Measurements from ENCODE around the gene CPA1. TPM values are rescaled to one million over a fixed set of nuclear protein-coding genes. Genes with fewer than 3 reads are reported as not detected.

The CPA1 gene
- 1 to 10 TPM in 3 of 4 donors, under 1 TPM in 1; 0.52 to 4.6 (median 1.3) TPM for total RNA-seq
- polyA plus RNA-seq: 1 to 10 TPM in 1 of 3 donors, under 1 TPM in 2; 0.18 to 1.0 (median 0.56) TPM
- long read RNA-seq, donor 1: 0 reads
- long read RNA-seq, donor 2, partial matches to known transcripts: 1 of 1 reads
- long read RNA-seq, donor 2, other reads (novel, unspliced or antisense): 0 of 1 reads

- DNase-seq (no peak), ATAC-seq (peak; percentile 22 to 37 (median 29))
- no peaks in the 10 kb centered on the region for H3K9me3 ChIP-seq
- TF ChIP-seq CTCF (IDR thresholded peaks at IDR 0.05): no peak
- H3K27ac ChIP-seq: no peak within 1 kb of the TSS
- H3K36me3 ChIP-seq (ENCODE audit: insufficient read depth in 1 of 2, low read depth in 1 of 2): no peaks in the 10 kb centered on the region
- WGBS, 3 donors: 30 to 49% (median 39%) methylated on average over 20 of the region's 20 CpGs
- no peak within 1 kb of the TSS for H3K4me3 ChIP-seq
- no peaks in the 10 kb centered on the region for H3K27me3 ChIP-seq (ENCODE audit: insufficient read depth in 3 of 3, low read length in 2 of 3)
- H3K4me1 ChIP-seq: no peaks in the 10 kb centered on the region
- intact Hi-C loops (cut with DNase I): no loop called here
Observed at GRCh38 chr7:130379921-130380860, at the start of gene CPA1. Gene CPA1 (plus strand): TSS chr7:130380494. CDS start chr7:130380521, 27 bp downstream.

GRCh38 chr7:130332259-130333053, 47.8 kb upstream of the CPA1 start:
- 92 to 95% (median 93%) methylated on average over 4 of the region's 4 CpGs for WGBS, 3 donors
- intact Hi-C loops (cut with DNase I): no loop called here
- Histone ChIP-seq H3K4me3 (no peak overlapping the region), H3K36me3 (ENCODE audit: insufficient read depth in 1 of 2, low read depth in 1 of 2) (no peaks in the 10 kb centered on the region), H3K27me3 (ENCODE audit: insufficient read depth in 3 of 3, low read length in 2 of 3) (no peaks in the 10 kb centered on the region), H3K4me1 (no peaks in the 10 kb centered on the region), H3K9me3 (no peaks in the 10 kb centered on the region), H3K27ac (no peak overlapping the region)
- ATAC-seq (no peak), DNase-seq (no peak)
- TF ChIP-seq CTCF (IDR thresholded peaks at IDR 0.05): no peak

- Histone ChIP-seq H3K27ac (no peak overlapping the region), H3K9me3 (no peaks in the 10 kb centered on the region), H3K27me3 (ENCODE audit: insufficient read depth in 3 of 3, low read length in 2 of 3) (no peaks in the 10 kb centered on the region), H3K4me3 (no peak overlapping the region), H3K4me1 (no peaks in the 10 kb centered on the region), H3K36me3 (ENCODE audit: insufficient read depth in 1 of 2, low read depth in 1 of 2) (no peaks in the 10 kb centered on the region)
- intact Hi-C loops (cut with DNase I): no loop called here
- 83 to 90% (median 88%) methylated on average over 2 of the region's 2 CpGs for whole genome bisulfite sequencing, 3 donors
- no peak for TF ChIP-seq CTCF (IDR thresholded peaks at IDR 0.05)
- DNase-seq (no peak), ATAC-seq (no peak)
Observed at GRCh38 chr7:130333832-130334231, 46.5 kb upstream of the CPA1 start.

GRCh38 chr7:130334274-130334673, 46.0 kb upstream of the CPA1 start:
- no peak overlapping the region for H3K4me3 ChIP-seq
- 26 to 35% (median 30%) methylated on average over 6 of the region's 6 CpGs for WGBS, 3 donors
- no peaks in the 10 kb centered on the region for H3K4me1 ChIP-seq
- no peaks in the 10 kb centered on the region for H3K27me3 ChIP-seq (ENCODE audit: insufficient read depth in 3 of 3, low read length in 2 of 3)
- no peaks in the 10 kb centered on the region for H3K36me3 ChIP-seq (ENCODE audit: insufficient read depth in 1 of 2, low read depth in 1 of 2)
- intact Hi-C loops (cut with DNase I): no loop called here
- DNase-seq: no peak
- H3K9me3 ChIP-seq: no peaks in the 10 kb centered on the region
- no peak for ATAC-seq
- H3K27ac ChIP-seq: no peak overlapping the region
- no peak for TF ChIP-seq CTCF (IDR thresholded peaks at IDR 0.05)

Measured in psoas muscle (tissue), 8 donors.